HG03442 (cell line): ENCODE measurements around the gene RBM33.

Experiments used
- ATAC-seq: cut with Tn5 transposase; IDR thresholded peaks from one replicate; pipeline ENCODE4 v1.9.1; 2021; ENCODE audit warnings: mild to moderate bottlenecking, moderate library complexity; ENCODE audit not compliant: unreplicated experiment

The RBM33 gene

DNA sequence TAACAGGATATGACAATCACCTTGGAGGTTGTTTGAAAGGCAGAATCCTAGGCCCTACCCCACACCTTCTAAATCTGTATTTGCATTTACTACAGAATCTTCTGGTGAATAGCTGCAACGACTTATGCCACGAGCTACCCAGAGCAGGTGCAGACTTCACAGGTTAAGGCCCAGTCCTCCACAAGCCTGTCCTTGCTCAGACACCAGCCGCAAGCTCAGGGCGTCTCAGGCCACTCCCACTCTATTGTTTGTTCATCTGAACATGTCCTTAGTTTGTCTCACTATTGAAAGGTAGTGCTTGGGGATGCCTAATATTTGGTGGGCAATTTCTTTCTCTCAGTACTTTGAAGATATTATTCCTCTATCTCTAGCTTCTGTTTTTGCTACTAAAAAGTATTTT lies 18.9 kb upstream of the RBM33 start:
- ATAC-seq: no peak

- ATAC-seq: no peak
Measured at GRCh38 chr7:155629171-155629570, 15.3 kb upstream of the RBM33 start.

- ATAC-seq: no peak
Measured at GRCh38 chr7:155631155-155631554, 13.3 kb upstream of the RBM33 start.

DNA sequence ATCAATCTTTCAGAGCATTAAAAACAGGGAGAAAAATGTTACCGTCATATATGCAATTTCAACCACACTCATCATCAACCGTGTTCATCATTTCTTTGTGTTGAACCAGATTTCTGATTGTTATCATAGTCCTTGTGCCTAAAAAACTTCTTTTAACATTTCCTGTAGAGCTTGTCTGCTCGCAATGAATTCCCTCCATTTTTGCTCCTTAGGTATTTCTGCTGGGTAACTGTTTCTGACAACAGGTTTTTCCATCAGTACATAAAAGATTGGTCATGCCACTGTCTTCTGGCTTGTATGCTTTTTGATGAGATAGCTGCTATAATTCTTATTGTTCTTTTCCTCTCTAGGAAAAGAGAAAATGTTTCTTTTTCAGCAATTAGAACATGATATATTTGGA lies 8.6 kb upstream of the RBM33 start:
- ATAC-seq: no peak

DNA sequence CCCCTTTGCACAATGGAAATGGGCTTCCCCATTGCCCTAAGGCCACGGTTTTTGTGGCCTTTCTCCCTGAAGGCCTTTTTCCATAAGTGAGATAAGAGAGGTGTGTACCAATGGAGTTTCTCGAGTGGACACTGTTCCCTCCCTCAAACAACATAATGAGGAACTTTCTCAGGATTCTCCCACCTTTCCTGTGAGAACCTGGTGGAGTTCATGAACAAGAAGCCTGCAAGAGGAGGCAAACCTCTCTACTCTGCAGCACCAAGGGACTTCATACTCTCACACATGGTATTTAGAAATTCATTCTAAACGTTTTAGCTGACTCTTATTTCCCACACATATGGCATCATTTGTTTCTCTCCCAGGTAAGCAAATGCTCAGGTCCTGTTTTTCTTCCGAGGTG lies 7.3 kb upstream of the RBM33 start:
- ATAC-seq: no peak

DNA sequence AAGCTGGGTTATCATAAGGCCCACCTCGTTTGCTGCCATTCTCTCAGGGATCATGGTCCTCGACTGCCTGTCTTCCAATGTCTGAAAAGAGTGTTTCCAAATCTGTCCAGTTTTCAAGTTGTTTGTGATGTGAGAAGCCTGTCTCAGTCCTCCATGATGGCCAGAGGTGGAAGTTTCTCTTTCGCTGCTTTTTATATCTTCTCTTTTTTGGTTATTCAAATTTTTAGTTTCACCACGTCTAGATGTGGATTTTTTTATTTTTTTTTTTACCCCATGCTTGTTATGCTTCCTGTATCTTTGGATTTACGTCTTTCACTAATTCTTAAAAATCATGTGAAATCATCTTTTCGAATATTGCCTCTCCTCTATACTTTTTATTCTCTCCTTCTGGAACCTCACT lies 6.1 kb upstream of the RBM33 start:
- ATAC-seq: no peak

DNA sequence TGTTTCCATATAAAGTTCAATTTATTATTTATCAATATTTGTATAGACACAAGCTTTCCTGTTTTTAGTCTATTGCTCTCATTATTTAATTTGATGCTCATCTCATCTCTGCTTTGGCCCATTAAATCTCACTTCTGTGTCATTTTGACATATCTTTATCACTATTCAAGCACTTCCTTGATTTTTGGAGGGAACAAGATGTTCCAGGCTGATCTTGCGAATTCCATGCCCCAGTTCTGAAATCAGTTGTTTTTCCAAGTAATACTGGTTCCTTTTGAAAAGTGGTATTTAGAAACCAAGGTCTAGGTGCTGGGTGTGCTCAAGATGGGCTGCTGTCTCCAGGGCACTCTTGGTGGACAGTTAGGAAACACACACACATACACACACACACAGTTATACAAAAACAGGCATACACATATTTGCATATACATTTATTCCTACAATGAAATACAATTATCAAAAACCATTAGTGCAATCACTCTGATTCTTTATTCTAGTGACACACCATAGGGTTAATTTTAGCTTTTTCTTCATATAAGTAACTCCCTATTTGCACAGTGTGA lies 4.4 kb upstream of the RBM33 start:
- no peak for ATAC-seq

GRCh38 chr7:155640629-155641028 lies 3.8 kb upstream of the RBM33 start:
- ATAC-seq: no peak

DNA sequence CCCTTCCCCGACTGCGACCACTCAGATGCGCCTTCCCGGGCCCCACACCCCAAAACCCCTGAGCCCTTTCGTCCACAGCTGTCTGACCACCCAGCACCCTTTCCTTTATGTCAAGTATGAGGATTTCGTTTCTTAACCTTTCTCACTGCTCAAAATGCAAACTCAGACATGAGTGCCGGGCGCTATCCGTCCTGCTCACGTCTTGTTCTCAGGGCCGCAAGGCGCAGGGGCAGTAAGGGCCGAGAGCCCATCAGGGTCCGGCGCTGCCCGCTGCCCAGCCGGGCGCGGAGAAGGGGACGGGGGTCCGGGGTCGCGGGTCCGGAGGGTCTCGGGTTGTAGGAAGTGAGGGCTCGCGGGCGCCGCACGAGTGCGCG lies 670 bp upstream of the RBM33 start:
- ATAC-seq: peak; percentile 23

DNA sequence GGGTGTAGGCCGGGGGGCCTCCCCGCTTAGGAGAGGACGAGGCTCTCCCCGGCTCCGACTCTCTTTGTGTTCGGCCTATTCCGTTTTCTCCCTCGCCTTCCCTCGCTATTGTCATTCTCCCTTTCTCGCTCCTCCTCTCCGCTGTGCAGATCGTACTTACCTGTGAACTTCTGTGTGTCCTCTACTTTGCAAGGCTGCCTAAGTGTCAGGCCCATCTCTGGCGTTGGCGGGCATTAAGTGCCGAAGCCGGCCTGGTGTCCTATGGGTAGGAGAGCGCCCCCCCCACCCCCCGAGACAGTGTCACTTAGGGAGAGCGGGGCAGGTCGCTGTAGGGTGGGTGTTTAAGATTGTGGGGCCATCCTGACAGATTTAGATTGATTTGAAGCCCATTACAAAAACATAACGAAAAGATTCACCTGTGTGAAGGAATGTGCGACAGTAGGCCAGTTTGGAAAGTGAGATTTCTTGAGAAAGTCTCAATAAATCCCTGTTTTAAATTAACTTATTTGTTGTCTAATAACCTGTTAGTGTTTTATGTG lies 579 bp downstream of the RBM33 start:
- peak; percentile 27 for ATAC-seq

DNA sequence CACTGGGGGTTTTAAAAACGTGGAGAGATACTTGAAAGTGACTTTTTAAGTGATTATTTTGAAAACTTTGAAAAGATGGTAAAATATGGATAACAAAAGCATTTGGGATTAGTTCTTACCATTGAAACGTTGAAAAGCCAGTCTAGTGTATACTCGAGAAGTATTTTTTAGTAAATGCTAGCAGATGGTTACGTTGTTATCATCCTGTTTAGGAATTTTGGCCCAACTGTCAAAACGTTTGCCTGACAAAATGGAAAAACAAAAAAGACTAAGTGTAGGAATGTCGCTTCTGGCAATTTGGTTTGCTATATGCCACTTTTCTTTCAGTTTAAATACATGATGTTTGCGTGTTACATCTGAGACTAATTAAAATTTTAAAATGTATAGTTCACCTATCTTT lies 1.2 kb downstream of the RBM33 start:
- no peak for ATAC-seq

DNA sequence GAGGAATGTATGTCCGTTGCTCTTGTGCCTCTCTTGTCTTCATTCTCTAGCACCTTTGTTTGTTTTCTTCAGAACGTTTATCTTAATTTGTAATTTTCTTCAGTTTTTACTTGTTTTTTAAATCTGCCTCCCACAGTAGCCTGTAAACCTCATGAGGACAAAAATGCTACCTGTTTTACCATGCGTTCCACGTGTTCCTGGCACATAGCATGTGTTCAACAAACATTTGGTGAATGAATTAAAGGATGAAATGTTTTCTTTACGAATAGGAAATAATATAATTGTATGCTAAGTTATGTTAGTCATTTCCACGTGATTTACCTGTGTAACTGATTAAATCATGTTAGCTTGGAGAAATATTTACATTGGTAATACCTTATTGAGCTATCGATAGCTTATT lies 2.2 kb downstream of the RBM33 start:
- ATAC-seq: no peak

DNA sequence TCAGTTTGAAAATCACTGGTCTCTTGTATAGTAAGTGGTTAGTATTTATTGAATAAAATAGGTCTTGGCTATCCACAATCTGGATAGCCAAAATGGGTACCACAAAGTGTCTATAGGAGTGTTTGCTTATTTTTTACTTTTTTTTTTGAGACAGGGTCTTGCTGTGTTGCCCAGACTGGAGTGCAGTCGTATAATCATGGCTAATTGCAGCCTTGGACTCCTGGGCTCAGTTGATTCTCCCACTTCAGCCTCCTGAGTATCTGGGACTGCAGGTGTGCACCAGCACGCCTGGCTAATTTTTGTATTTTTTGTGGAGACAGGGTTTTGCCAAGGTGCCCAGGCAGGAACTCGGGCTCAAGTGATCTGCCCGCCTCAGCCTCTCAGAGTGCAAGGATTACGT lies 2.8 kb downstream of the RBM33 start:
- ATAC-seq: no peak

GRCh38 chr7:155647734-155648133 lies 3.3 kb downstream of the RBM33 start:
- ATAC-seq: no peak

DNA sequence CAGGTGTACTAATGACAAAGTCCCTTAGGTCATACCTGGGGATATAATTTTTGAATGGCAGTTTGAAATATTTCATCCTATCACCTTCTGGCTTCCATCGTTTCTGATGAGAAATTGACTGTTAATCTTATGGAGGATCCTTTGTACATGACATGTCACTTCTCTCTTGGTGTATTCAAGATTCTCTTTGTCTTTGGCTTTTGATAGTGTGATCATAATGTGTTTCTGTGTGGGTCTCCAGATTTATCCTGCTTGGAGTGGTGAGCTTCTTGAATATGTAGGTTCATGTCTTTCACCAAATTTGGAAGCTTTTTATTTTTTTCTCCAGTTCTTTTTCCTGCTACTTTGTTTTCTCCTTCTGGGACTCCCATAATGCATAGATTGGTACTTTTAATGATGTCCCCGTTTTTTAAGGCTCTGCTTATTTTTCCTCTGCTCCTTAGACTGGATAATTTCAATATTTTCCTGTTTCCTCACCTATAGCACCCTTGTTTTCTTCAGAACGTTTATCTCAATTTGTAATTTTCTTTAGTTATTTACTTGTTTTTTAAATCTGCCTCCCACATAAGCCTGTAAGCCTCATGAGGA lies 4.4 kb downstream of the RBM33 start:
- no peak for ATAC-seq

DNA sequence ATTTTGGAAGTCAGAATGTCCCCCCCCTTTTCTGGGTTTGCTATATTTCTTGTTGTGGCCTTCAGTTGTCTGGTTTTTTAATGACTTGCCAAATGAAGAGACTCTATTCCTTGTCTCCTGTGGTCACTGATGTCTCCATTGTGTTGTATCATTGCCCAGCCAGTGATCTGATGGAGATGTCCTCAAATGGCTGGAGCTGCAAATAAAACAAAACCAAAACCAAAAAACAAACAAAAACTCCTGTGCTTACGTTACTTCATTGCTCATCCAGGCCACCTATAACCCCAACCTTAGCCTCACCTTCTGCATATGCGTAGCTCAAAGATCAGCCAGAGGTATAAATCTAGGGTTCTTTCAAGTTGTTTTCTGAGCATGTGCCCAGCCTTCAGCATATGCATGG lies 5.1 kb downstream of the RBM33 start:
- ATAC-seq: no peak

DNA sequence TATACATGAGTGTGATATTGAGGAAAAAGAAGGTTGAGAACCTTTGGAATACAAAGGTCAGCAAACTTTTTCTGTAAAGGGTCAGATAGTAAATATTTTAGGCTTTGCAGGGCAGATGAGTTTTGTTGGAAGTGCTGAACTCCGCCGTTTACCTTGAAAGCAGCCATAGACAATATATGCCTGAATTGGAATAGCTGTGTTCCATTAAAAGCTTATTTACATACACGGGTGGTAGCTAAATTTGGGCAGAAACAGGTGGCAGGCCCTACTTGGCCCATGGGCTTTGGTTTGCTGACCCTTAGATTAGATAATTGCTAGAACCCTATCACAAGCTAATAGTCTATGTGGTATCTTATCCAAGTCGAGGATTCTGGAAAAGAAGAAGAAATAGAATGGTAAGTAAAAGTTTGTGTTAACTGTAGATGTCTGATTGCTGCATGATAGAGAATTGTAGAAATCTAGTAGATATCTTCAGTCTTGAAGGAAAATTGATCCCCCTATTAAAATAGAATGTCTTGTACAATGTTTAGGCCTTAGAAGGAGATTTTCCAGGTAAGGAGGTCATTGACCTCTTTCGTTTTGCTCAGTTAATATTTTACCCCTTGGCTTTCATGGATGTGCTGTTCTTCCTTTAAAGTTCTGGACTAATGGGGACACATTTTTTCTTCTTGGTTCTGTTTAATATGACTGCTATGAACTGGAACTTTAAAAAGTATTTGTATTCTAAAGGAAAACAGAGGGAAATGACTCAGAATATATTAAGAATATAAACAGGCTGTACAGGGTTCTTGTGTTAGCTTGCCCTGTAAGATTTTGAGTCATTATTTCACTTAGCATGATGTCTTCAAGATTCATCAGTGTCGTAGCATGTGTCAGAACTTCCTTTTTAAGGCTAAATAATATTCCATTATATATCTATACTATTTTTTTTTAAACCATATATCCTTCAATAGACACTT lies 8.0 kb downstream of the RBM33 start:
- no peak for ATAC-seq

DNA sequence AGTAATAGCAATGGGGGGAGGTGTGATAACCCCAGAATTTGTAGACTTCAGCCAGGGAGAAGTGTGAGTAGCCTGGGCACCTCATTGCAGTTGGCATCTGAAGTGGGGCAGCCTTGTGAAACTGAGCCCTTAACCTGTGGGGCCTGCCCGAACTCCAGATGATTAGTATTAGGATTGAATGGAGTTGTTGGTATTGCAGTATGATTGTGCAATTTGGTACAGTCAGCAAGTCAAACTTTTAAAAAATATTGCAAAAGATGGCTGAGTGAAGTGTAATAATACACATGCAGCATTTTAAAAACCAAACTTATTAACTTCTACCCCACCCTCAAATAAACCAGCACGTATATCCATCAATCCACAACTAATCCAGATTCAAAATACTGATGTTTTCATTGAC lies 9.3 kb downstream of the RBM33 start:
- no peak for ATAC-seq

DNA sequence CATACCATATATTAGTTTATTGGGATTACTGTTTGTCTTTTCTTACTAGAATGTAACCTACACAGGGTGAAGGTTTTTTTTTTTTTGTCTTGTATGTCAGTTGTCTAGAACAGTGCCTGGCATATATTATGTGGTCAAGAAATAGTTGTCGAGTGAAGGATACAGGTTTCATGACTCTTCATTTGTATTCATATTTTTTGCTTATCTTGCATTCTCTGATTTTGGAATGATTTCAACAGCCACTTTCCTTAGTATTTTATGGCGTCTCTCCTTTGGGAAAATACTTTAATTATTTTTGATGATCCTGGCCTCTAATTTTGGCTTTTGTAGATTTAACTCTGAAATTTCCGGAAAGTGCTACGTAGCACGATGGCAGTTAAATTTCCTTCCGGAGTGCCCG lies 12.4 kb downstream of the RBM33 start:
- ATAC-seq: no peak

DNA sequence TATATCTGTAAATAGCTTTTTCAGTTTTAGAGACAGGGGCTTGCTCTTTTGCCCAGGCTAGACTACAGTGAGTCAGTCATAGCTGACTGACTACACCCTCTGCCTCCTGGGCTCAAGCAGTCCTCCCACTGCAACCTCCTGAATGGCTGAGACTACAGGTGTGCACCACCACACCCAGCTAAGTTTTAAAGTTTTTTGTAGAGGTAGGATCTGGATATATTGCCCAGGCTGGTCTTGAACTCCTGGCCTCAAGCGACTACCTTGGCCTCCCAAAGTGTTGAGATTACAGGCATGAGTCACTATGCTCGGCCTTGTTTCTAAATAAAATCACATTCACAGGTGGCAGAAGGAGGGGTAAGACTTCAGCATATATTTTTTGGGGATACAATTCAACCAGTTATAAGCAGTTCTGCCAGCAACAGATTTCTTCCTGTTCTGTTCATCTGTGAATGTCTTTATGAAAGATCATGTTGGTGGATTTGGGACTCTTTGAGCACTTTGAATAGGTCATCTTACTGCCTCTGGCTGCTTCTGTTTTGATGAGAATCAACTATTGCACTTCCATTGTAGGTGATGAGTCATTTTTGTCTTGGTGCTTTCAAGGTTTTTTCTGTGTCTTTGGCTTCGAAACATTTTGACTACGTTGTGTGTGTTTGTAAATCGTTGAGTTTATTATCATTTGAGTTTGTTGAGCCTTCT lies 15.7 kb downstream of the RBM33 start:
- ATAC-seq: peak; percentile 81

DNA sequence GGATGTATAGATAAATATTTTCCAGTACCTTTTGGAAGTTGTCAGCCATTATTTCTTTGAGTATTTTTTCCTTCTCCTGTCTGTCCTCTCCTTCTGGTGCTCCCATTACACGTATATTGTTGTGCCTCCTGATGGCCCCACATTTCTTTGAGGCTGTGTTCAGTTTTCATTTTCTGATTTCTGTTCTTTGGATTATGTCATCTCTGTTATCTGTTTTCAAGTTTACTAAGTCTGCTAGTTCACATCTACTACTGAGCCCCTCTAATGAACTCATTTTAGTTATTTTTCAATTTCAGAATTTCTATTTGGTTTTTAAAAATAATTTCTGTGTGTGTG lies 16.3 kb downstream of the RBM33 start:
- peak; percentile 59 for ATAC-seq
